Mesothelial cell of epicardium (in vitro differentiated cells): Measurements from ENCODE around the gene XPA. TPM values are rescaled to one million over a fixed set of nuclear protein-coding genes. Genes with fewer than 3 reads are reported as not detected.

Source experiments
- DNase-seq, 2 experiments: peaks; one replicate each; pipeline ENCODE4 v3.0.0; 2021; ENCODE audit warnings: low spot score in 2 of 2; ENCODE audit not compliant: unreplicated experiment in 2 of 2
- H3K27ac Mint-ChIP-seq: 2 replicates; pipeline ENCODE4 v1.8.0; 2021; ENCODE audit warnings: mixed read lengths
- H3K27me3 Mint-ChIP-seq: 2 replicates; pipeline ENCODE4 v1.8.0; 2021; ENCODE audit warnings: low read depth, mixed read lengths
- H3K36me3 Mint-ChIP-seq: 2 replicates; pipeline ENCODE4 v1.8.0; 2021; ENCODE audit warnings: mixed read lengths
- H3K4me1 Mint-ChIP-seq: 2 replicates; pipeline ENCODE4 v1.8.0; 2021; ENCODE audit warnings: mixed read lengths
- H3K4me3 Mint-ChIP-seq: 2 replicates; pipeline ENCODE4 v1.8.0; 2021; ENCODE audit warnings: mild to moderate bottlenecking, moderate library complexity, mixed read lengths
- H3K9me3 Mint-ChIP-seq: 2 replicates; pipeline ENCODE4 v1.8.0; 2021; ENCODE audit warnings: mixed read lengths
- total RNA-seq: library from RNA; stranded (reverse); gene quantifications from 3 replicates; pipeline ENCODE4 v1.2.1, GENCODE V29; 2021
- TF ChIP-seq, protein P1 (sequence below): fragments of 200-600 bp; sonication (generic); IDR thresholded peaks from one replicate; pipeline ENCODE4 v1.5.0; 2021; ENCODE audit warnings: antibody characterized with exemption; ENCODE audit not compliant: unreplicated experiment

Gene XPA
- total RNA-seq, 1 donor from 2014 or later: 17.5 TPM

- H3K36me3 Mint-ChIP-seq: no peaks in the 10 kb centered on the region
- no peaks in the 10 kb centered on the region for H3K9me3 Mint-ChIP-seq
- H3K27me3 Mint-ChIP-seq: no peaks in the 10 kb centered on the region
- DNase-seq: no peak
- TF ChIP-seq, protein P1, sequence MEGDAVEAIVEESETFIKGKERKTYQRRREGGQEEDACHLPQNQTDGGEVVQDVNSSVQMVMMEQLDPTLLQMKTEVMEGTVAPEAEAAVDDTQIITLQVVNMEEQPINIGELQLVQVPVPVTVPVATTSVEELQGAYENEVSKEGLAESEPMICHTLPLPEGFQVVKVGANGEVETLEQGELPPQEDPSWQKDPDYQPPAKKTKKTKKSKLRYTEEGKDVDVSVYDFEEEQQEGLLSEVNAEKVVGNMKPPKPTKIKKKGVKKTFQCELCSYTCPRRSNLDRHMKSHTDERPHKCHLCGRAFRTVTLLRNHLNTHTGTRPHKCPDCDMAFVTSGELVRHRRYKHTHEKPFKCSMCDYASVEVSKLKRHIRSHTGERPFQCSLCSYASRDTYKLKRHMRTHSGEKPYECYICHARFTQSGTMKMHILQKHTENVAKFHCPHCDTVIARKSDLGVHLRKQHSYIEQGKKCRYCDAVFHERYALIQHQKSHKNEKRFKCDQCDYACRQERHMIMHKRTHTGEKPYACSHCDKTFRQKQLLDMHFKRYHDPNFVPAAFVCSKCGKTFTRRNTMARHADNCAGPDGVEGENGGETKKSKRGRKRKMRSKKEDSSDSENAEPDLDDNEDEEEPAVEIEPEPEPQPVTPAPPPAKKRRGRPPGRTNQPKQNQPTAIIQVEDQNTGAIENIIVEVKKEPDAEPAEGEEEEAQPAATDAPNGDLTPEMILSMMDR: no peak
- H3K4me3 Mint-ChIP-seq: no peak overlapping the region
- peaks cover 26% of the 10 kb centered on the region for H3K4me1 Mint-ChIP-seq
- no peak overlapping the region for H3K27ac Mint-ChIP-seq
Measured at GRCh38 chr9:97636903-97637302, 60.2 kb downstream of the XPA start.

DNA sequence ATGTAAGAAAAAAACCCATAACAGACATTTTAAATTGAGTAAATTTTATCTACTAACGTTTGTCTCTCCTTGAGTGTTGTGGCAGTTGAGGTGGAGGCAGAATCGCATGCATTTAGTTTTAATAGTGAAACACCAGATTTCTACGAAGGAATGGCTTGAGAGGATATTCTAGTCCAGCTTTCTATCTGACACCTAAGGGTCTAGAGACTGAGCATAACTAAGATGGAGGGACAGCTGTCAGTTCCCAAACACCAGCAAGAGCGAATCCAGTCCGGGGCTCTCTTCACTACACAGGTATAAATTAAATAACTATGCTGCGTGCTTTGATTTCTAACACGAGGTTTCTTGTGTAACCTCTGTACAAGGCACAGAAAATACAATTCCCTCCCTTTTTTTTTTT is 62.1 kb downstream of the XPA start:
- Mint-ChIP-seq H3K36me3 (no peaks in the 10 kb centered on the region), H3K27ac (peak overlapping the region; percentile 100), H3K4me1 (peaks cover 29% of the 10 kb centered on the region), H3K4me3 (peak overlapping the region; percentile 83), H3K9me3 (no peaks in the 10 kb centered on the region), H3K27me3 (no peaks in the 10 kb centered on the region)
- no peak for DNase-seq
- TF ChIP-seq, protein P1: no peak

DNA sequence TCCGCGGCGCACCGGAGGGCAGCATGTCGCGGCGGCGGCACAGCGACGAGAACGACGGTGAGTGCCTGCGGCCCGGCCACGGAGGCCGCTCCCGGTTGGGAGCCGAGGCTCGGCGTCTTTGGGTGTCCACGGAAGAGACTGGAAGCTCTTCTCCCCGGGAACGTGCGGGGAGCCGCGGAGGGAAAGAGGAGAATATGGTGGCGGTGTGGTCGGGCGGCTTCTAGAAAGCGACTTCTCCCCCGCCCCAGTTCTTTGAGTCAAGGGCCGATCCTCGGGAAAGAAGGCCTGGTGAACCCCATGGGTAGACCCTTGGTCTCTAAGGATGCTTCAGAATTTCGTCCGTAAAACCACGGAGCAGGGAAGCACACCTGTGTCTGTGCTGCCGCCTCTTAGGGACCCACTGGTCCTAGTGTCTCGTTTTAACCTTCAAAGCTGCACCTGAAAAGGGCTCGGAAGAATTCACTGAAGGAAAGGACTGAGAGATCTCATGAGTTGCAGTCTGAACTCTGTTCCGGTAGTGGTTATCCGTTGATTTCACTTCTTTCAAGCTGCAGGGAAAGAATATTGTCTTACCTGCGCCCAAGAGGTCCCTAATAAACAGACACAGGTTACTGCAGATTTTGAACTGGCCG is 63.2 kb downstream of the XPA start:
- Mint-ChIP-seq H3K27ac (peak overlapping the region; percentile 100), H3K9me3 (no peaks in the 10 kb centered on the region), H3K4me1 (peaks cover 34% of the 10 kb centered on the region), H3K36me3 (no peaks in the 10 kb centered on the region), H3K27me3 (no peaks in the 10 kb centered on the region), H3K4me3 (peak overlapping the region; percentile 83)
- TF ChIP-seq, protein P1: no peak
- no peak for DNase-seq

DNA sequence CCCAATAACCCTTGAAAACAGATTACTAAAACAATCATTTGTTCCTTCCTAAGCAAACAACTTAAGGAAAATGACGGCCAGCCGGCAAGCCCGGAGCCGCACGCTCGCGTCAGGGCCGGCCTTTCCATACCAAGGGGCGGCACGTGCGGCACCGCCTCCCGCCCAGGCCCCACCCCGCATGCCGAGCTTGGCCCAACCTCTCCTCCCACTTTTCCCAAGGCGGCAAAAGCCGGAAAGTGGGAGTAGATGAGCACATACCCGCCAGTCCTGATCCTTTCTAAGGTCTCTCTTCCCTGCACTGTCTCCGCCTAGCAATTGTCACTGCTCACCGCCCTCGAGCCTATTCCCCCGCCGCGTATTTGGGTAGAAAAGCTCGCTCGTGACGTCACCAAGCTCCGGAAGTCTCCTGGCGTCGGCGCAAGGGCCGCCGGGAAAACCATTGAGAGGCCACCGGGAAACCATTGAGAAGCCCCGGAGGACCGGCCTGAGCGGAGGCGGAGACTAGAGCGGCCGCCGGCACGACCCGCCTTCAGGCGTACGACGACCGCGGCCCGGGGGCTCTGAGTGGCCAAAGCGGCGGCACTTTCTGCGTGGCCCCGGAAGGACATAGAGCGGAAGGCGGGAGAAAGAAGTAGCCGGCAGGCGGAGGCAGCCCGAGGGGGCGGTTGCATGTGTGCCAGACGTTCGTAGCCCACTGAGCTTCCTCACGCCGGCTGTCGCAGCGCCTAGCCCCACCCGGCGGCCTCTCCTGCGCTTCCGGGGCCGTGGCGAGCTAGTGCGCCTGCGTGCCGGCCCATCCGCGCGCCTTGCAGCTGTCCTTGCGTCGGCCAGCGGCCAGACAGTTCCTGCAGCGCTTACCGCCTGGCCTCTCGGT is 63.9 kb downstream of the XPA start, which contains the start of the genes NCBP1 and TSTD2:
Gene NCBP1 (plus strand): TSS at position 837 of the 874 bp plus-strand sequence. CDS start 61 bp downstream, outside the sequence.
Gene TSTD2 (minus strand): TSS at position 384 of the 874 bp plus-strand sequence. CDS start 5,806 bp downstream, outside the sequence.
- H3K36me3 Mint-ChIP-seq: no peaks in the 10 kb centered on the region
- peak; percentile 89 to 95 for DNase-seq
- peak within 1 kb of the TSS; percentile 83 for H3K4me3 Mint-ChIP-seq
- H3K4me1 Mint-ChIP-seq: peaks cover 36% of the 10 kb centered on the region
- H3K9me3 Mint-ChIP-seq: no peaks in the 10 kb centered on the region
- peak within 1 kb of the TSS; percentile 100 for H3K27ac Mint-ChIP-seq
- H3K27me3 Mint-ChIP-seq: no peaks in the 10 kb centered on the region
- TF ChIP-seq, protein P1: no peak

GRCh38 chr9:97632248-97632984 is 64.7 kb downstream of the XPA start:
- peak overlapping the region; percentile 83 for H3K4me3 Mint-ChIP-seq
- no peaks in the 10 kb centered on the region for H3K9me3 Mint-ChIP-seq
- H3K36me3 Mint-ChIP-seq: no peaks in the 10 kb centered on the region
- H3K27me3 Mint-ChIP-seq: no peaks in the 10 kb centered on the region
- peak overlapping the region; percentile 100 for H3K27ac Mint-ChIP-seq
- TF ChIP-seq, protein P1: no peak
- peaks cover 34% of the 10 kb centered on the region for H3K4me1 Mint-ChIP-seq
- DNase-seq: no peak
